ENCODE results near the gene DOCK10. TPM values are rescaled to one million over a fixed set of nuclear protein-coding genes. Genes with fewer than 3 reads are reported as not detected.

The DOCK10 gene
- total and polyA plus RNA-seq, 10 of the 15 experiments (the other 5 are each of a cell fraction or from before 2014, with no cell fraction given): 16.9 to 120 (median 85.5) TPM

DNA sequence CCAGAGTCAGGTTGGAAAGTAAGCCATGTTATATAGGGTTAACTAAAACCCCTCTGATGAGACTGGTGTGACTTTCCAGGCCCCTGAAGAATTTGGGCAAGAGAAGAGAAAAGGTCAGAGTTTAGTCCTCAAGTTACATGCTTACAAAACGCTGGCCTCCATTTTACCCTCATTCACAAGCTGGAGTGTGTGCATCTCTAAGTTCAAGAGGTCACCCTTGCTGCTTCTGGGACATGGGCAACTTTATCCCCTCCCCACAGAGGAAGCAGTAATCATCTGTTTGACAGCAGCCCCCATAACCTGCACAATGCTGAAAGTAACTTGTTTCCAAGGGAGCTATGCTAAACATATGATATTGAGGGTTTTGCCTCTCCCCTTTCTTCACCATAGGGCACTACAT, 240.9 kb downstream of the DOCK10 start:
- ChIA-PET CTCF (interaction anchor here (0.7 kb wide), 1 partner anchor 201 kb away, joined by 3 read pairs; no protein-coding TSS in a partner anchor), POLR2A (no interaction called here), SMC1A (ENCODE audit: uncharacterized antibody, unreplicated experiment) (interaction anchor here (1.3 kb wide), 1 partner anchor 11 kb away, joined by 4 read pairs; no protein-coding TSS in a partner anchor), RAD21 (ENCODE audit: unreplicated experiment) (no interaction called here)
- H3K4me2 ChIP-seq (ENCODE audit: control insufficient read depth, insufficient read depth): no peak overlapping the region
- H2AFZ ChIP-seq (ENCODE audit: control insufficient read depth, low read depth, low read length): no peak overlapping the region
- H3K9ac ChIP-seq (ENCODE audit: control insufficient read depth, insufficient read depth, low read length): no peak overlapping the region
- FAIRE-seq (no peak), DNase-seq (ENCODE audit: low read depth, low spot score) (no peak), ATAC-seq (no peak)
- H3K9me3 ChIP-seq (replicated peaks; ENCODE audit: control insufficient read depth, insufficient read depth, low read length): no peaks in the 10 kb centered on the region
- in situ Hi-C loops (cut with MboI): no loop called here
- no peaks in the 10 kb centered on the region for H3K4me1 ChIP-seq (ENCODE audit: control insufficient read depth, insufficient read depth, low read length)
- no peaks in the 10 kb centered on the region for H4K20me1 ChIP-seq (ENCODE audit: control insufficient read depth, insufficient read depth)
- H3K79me2 ChIP-seq (ENCODE audit: control insufficient read depth, insufficient read depth, low read length): no peaks in the 10 kb centered on the region
- no peaks in the 10 kb centered on the region for H3K27me3 ChIP-seq (replicated peaks in 1 of 2; ENCODE audit: control insufficient read depth in 2 of 2, insufficient read depth in 2 of 2, low read length in 1 of 2)
- 63% methylated on average over 1 of the region's 1 CpG for WGBS (ENCODE audit: insufficient coverage, insufficient replicate concordance, low lambda C conversion rate, missing lambda C conversion rate)
- TF ChIP-seq GABPA (IDR thresholded peaks at IDR 0.05; ENCODE audit: low read depth) (no peak), EED (IDR thresholded peaks at IDR 0.05; ENCODE audit: low read depth) (no peak), MEF2B (IDR thresholded peaks at IDR 0.05; ENCODE audit: partially characterized antibody, poor library complexity, severe bottlenecking) (no peak), ESRRA (IDR thresholded peaks at IDR 0.05; ENCODE audit: low read length) (no peak)
- TF ChIP-seq, protein P1, sequence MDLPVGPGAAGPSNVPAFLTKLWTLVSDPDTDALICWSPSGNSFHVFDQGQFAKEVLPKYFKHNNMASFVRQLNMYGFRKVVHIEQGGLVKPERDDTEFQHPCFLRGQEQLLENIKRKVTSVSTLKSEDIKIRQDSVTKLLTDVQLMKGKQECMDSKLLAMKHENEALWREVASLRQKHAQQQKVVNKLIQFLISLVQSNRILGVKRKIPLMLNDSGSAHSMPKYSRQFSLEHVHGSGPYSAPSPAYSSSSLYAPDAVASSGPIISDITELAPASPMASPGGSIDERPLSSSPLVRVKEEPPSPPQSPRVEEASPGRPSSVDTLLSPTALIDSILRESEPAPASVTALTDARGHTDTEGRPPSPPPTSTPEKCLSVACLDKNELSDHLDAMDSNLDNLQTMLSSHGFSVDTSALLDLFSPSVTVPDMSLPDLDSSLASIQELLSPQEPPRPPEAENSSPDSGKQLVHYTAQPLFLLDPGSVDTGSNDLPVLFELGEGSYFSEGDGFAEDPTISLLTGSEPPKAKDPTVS (IDR thresholded peaks at IDR 0.05; ENCODE audit: low read depth, low read length): no peak
- TF ChIP-seq, protein P2, sequence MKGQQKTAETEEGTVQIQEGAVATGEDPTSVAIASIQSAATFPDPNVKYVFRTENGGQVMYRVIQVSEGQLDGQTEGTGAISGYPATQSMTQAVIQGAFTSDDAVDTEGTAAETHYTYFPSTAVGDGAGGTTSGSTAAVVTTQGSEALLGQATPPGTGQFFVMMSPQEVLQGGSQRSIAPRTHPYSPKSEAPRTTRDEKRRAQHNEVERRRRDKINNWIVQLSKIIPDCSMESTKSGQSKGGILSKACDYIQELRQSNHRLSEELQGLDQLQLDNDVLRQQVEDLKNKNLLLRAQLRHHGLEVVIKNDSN (IDR thresholded peaks at IDR 0.05; ENCODE audit: borderline replicate concordance, extremely low read length, insufficient read depth, low read depth, low read length): no peak
- H3K4me3 ChIP-seq: no peak overlapping the region
- intact Hi-C loops (cut with micrococcal nuclease; ENCODE audit: unreplicated experiment): loop anchor here (10.0 kb wide), 1 partner anchor 203 kb away; no protein-coding TSS in a partner anchor
- no peak overlapping the region for H3K27ac ChIP-seq (ENCODE audit: control insufficient read depth, insufficient read depth)
- BruUV-seq (replicated peaks): no TSS peak
- H3K36me3 ChIP-seq (ENCODE audit: control insufficient read depth in 2 of 2, insufficient read depth in 2 of 2, low read length in 1 of 2): peaks cover 7 to 45% of the 10 kb centered on the region in 2 experiments
